HL-60 (cell line): ENCODE results near the gene MRPL23.

Source experiments
- DNase-seq, 2 experiments: peaks; one replicate each; pipeline ENCODE4 v3.0.0-alpha.2; 2010 to 2020; ENCODE audit warnings: low read depth in 1 of 2, low spot score in 1 of 2
- H3K27ac ChIP-seq: fragments of 250-450 bp; sonication (Bioruptor Pico); replicated peaks from 2 replicates; pipeline ENCODE4 v1.5.1; 2020; ENCODE audit warnings: mild to moderate bottlenecking, moderate library complexity
- H3K27me3 ChIP-seq: fragments of 250-450 bp; sonication (Bioruptor Pico); 2 replicates; pipeline ENCODE4 v1.5.1; 2021; ENCODE audit warnings: mild to moderate bottlenecking, moderate library complexity; ENCODE audit not compliant: insufficient read depth, poor library complexity, severe bottlenecking
- H3K4me3 ChIP-seq: replicated peaks from 2 replicates; pipeline ENCODE4 v1.5.1; 2011; ENCODE audit warnings: mild to moderate bottlenecking, control low read depth, low read length; ENCODE audit not compliant: insufficient read depth
- CTCF ChIP-seq: IDR thresholded peaks from one replicate; pipeline ENCODE4 v1.5.1; 2011; ENCODE audit warnings: low read length, control low read depth, inconsistent platforms; ENCODE audit not compliant: insufficient read depth
- GABPA ChIP-seq: IDR thresholded peaks from 2 replicates; pipeline ENCODE4 v1.6.1; 2012; ENCODE audit warnings: low read depth
- POLR2AphosphoS5 ChIP-seq: IDR thresholded peaks from 2 replicates; pipeline ENCODE4 v1.6.1; 2012; ENCODE audit warnings: low read depth
- REST ChIP-seq: IDR thresholded peaks from 2 replicates; pipeline ENCODE4 v1.6.1; 2012; ENCODE audit warnings: low read depth; ENCODE audit not compliant: insufficient replicate concordance
- SPI1 ChIP-seq: IDR thresholded peaks from 2 replicates; pipeline ENCODE4 v1.6.1; 2012; ENCODE audit warnings: low read depth, mild to moderate bottlenecking, borderline replicate concordance

MRPL23 gene

DNA sequence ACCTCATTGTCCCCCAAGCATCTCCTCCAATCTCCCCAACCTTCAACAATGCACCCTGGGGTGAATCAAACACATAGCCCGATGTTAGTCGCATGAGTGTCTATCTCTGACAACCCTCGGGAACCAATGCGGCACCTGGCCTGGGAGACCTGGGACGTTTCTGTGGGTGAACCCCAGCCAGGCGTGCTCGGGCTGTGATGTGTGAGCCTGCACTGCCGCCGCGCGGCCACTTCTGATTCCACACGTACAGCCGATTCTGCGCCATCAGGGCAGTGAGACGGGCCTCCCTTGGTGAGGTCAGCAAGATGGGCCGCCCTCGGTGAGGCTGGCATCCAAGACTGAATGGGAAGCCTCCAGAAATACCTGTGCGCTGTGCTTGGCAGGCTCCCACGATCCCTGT, 55.7 kb downstream of the MRPL23 start:
- no peak overlapping the region for H3K27ac ChIP-seq
- no peak for TF ChIP-seq GABPA
- TF ChIP-seq POLR2AphosphoS5: no peak
- no peak for TF ChIP-seq SPI1
- TF ChIP-seq REST: no peak
- TF ChIP-seq CTCF: no peak

GRCh38 chr11:2004466-2004865, 57.3 kb downstream of the MRPL23 start:
- TF ChIP-seq POLR2AphosphoS5 (no peak), REST (no peak), GABPA (no peak), CTCF (no peak), SPI1 (no peak)
- no peak for DNase-seq
- Histone ChIP-seq H3K4me3 (no peak overlapping the region), H3K27ac (no peak overlapping the region), H3K27me3 (no peaks in the 10 kb centered on the region)

More for the DNA sequence above, 55.7 kb downstream of the MRPL23 start:
- no peak for DNase-seq
- no peak overlapping the region for H3K4me3 ChIP-seq
- no peaks in the 10 kb centered on the region for H3K27me3 ChIP-seq
